Loucy (cell line): ENCODE results near the gene NCOA6.

ENCODE experiments used
- H2AFZ ChIP-seq: fragments of 200-600 bp; sonication (generic); 2 replicates; pipeline ENCODE4 v1.6.0; 2016; ENCODE audit warnings: antibody characterized with exemption, mild to moderate bottlenecking, low read length, moderate library complexity
- H3F3A ChIP-seq: fragments of 200-600 bp; 2 replicates; pipeline ENCODE4 v1.6.0; 2016; ENCODE audit warnings: antibody characterized with exemption, low read depth, mild to moderate bottlenecking
- H3K27me3 ChIP-seq: fragments of 200-600 bp; sonication (generic); 2 replicates; pipeline ENCODE4 v1.6.1; 2014; ENCODE audit warnings: low read length, mild to moderate bottlenecking; ENCODE audit not compliant: insufficient read depth, poor library complexity, severe bottlenecking
- H3K36me3 ChIP-seq: fragments of 200-600 bp; sonication (generic); 2 replicates; pipeline ENCODE4 v1.6.1; 2016; ENCODE audit warnings: low read length; ENCODE audit not compliant: insufficient read depth
- H3K4me1 ChIP-seq: fragments of 200-600 bp; sonication (generic); 2 replicates; pipeline ENCODE4 v1.5.1; 2014; ENCODE audit warnings: low read length, mild to moderate bottlenecking; ENCODE audit not compliant: insufficient read depth, poor library complexity, severe bottlenecking
- H3K4me2 ChIP-seq: fragments of 200-600 bp; sonication (generic); 2 replicates; pipeline ENCODE4 v1.6.0; 2014; ENCODE audit warnings: antibody characterized with exemption, low read length, low read depth, mild to moderate bottlenecking; ENCODE audit not compliant: poor library complexity, severe bottlenecking
- H3K4me3 ChIP-seq: fragments of 200-600 bp; sonication (generic); 2 replicates; pipeline ENCODE4 v1.5.1; 2014; ENCODE audit warnings: low read length, mild to moderate bottlenecking, mixed read lengths; ENCODE audit not compliant: poor library complexity, severe bottlenecking
- H3K79me2 ChIP-seq: fragments of 200-600 bp; sonication (generic); 2 replicates; pipeline ENCODE4 v1.6.1; 2014; ENCODE audit warnings: low read length; ENCODE audit not compliant: insufficient read depth
- H3K9ac ChIP-seq: fragments of 200-600 bp; sonication (generic); 2 replicates; pipeline ENCODE4 v1.6.0; 2014; ENCODE audit warnings: mild to moderate bottlenecking, low read depth, low read length, moderate library complexity; ENCODE audit not compliant: poor library complexity, severe bottlenecking
- H3K9me2 ChIP-seq: fragments of 200-600 bp; sonication (generic); replicated peaks from 2 replicates; pipeline ENCODE4 v1.6.1; 2016; ENCODE audit warnings: low read depth, low read length, mixed read lengths
- H3K9me3 ChIP-seq: fragments of 200-600 bp; sonication (generic); 2 replicates; pipeline ENCODE4 v1.6.1; 2014; ENCODE audit warnings: mild to moderate bottlenecking, antibody characterized with exemption, low read length, low read depth; ENCODE audit not compliant: insufficient read depth
- H4K20me1 ChIP-seq: fragments of 200-600 bp; sonication (generic); 2 replicates; pipeline ENCODE4 v1.6.0; 2014; ENCODE audit warnings: antibody characterized with exemption, low read length, mild to moderate bottlenecking; ENCODE audit not compliant: insufficient read depth, poor library complexity, severe bottlenecking
- EZH2phosphoT487 ChIP-seq: fragments of 200-600 bp; IDR thresholded peaks from 2 replicates; pipeline ENCODE4 v1.6.1; 2018; ENCODE audit warnings: antibody characterized with exemption, mild to moderate bottlenecking, moderate library complexity, borderline replicate concordance
- TF ChIP-seq, protein P1 (sequence below): fragments of 200-600 bp; sonication (generic); conservative IDR thresholded peaks from 2 replicates; pipeline ENCODE4 v1.5.1; 2014; ENCODE audit warnings: mild to moderate bottlenecking, antibody characterized with exemption, low read length

NCOA6 gene

DNA sequence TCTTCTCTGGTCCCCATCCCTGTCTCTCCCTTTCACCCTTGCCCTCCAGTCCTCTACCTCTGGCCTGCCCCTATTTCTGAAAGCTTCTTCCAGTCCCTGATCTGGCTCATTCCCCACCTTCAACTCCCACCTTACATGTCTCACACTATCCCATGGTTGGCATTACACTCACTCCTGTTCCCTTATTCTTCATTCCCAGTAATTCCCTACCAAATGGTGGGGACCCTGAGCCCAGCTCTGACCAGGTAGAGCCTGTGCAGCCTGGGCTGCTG, 114.9 kb downstream of the NCOA6 start:
- no peak for TF ChIP-seq EZH2phosphoT487
- TF ChIP-seq, protein P1, sequence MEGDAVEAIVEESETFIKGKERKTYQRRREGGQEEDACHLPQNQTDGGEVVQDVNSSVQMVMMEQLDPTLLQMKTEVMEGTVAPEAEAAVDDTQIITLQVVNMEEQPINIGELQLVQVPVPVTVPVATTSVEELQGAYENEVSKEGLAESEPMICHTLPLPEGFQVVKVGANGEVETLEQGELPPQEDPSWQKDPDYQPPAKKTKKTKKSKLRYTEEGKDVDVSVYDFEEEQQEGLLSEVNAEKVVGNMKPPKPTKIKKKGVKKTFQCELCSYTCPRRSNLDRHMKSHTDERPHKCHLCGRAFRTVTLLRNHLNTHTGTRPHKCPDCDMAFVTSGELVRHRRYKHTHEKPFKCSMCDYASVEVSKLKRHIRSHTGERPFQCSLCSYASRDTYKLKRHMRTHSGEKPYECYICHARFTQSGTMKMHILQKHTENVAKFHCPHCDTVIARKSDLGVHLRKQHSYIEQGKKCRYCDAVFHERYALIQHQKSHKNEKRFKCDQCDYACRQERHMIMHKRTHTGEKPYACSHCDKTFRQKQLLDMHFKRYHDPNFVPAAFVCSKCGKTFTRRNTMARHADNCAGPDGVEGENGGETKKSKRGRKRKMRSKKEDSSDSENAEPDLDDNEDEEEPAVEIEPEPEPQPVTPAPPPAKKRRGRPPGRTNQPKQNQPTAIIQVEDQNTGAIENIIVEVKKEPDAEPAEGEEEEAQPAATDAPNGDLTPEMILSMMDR = no peak
- peak overlapping the region; percentile 91 for H3K4me2 ChIP-seq
- peaks cover 4% of the 10 kb centered on the region; the same call in 1 of the 2 replicates for H3K36me3 ChIP-seq
- no peaks in the 10 kb centered on the region for H3K27me3 ChIP-seq
- peaks cover 27% of the 10 kb centered on the region for H3K4me1 ChIP-seq
- no peaks in the 10 kb centered on the region for H3K9me2 ChIP-seq
- no peak overlapping the region for H3K9ac ChIP-seq
- peak overlapping the region; percentile 96 for H3K4me3 ChIP-seq
- no peaks in the 10 kb centered on the region for H4K20me1 ChIP-seq
- no peaks in the 10 kb centered on the region for H3K9me3 ChIP-seq
- H3F3A ChIP-seq = no peaks in the 10 kb centered on the region
- H2AFZ ChIP-seq = no peak overlapping the region
- H3K79me2 ChIP-seq = no peaks in the 10 kb centered on the region

DNA sequence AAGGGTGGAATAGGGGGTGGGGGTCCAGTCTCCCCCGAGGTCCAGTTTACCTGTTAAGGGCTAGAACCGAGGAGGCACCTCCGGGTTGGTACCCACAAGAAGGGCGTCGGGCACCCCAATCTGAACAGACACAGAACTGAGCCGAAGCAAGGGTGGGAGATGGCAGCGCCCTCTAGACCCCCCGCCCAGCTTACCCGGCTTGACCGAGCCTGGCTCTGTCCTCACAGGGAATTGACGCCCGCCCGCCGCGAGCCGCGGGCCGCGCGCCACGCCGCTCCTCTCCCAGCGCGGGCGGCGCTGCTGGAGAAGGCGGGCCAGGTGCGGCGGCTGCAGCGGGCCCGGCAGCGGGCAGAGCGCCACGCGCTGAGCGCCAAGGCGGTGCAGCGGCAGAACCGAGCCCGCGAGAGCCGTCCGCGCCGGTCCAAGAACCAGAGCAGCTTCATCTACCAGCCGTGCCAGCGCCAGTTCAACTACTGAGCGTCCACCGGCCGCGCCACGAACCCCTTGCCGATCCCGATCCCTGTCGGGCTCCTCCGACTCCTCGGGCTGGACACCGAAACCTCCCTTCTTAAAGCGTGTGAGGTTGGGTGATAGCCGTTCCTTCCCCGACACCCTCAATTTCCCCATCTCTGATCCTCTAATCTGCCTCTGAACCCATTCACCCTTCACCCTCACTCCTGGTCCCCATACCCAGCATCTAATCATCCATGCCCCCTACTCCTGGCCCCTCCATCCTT, 115.5 kb downstream of the NCOA6 start:
- Histone ChIP-seq H3K27me3 (no peaks in the 10 kb centered on the region), H3K9me3 (no peaks in the 10 kb centered on the region), H4K20me1 (no peaks in the 10 kb centered on the region), H3K36me3 (peaks cover 4% of the 10 kb centered on the region; the same call in 1 of the 2 replicates), H3K9ac (peak overlapping the region; percentile 81), H3K4me1 (peaks cover 31% of the 10 kb centered on the region), H3K4me2 (peak overlapping the region; percentile 91), H3F3A (no peaks in the 10 kb centered on the region), H3K4me3 (peak overlapping the region; percentile 96), H3K9me2 (no peaks in the 10 kb centered on the region), H2AFZ (peak overlapping the region; percentile 100), H3K79me2 (no peaks in the 10 kb centered on the region)
- TF ChIP-seq, protein P1 = peak; percentile 25
- TF ChIP-seq EZH2phosphoT487 = no peak

DNA sequence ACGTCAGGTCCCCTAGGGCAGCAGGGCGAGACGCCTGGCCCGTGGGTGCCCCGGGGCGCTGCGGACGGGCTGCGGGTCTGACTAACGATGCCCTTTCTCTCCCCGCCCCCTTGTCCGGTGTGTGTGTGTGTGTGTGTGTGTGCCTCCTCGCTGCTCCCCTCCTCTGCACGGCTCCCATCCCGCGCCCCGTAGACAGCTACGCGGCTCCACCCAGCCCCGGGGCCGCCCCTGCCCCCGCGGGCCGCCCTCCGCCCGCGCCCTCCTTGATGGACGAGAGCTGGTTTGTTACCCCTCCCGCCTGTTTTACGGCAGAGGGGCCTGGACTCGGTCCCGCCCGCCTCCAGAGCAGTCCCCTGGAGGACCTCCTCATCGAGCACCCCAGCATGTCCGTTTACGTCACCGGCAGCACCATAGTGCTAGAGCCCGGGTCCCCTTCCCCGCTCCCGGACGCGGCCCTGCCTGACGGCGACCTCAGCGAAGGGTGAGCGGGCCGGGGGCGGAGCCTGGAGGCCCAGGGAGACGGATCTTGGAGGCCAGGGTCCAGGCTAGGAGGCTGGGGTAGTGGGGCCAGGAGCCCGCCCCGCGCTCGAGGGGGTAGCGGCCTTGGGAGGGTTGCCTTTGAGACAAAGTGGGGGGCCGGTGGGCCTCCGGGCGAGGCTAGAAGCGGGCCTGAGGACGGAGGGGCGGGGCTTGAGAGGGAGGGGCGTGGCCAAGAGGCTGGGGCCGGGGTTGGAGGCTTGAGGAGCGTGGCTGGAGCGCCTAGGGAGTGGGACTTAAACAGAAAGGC, 116.2 kb downstream of the NCOA6 start:
- Histone ChIP-seq H3K9ac (peak overlapping the region; percentile 81), H3K27me3 (no peaks in the 10 kb centered on the region), H2AFZ (peak overlapping the region; percentile 100), H3K36me3 (peaks cover 2% of the 10 kb centered on the region; the same call in 1 of the 2 replicates), H3K9me3 (no peaks in the 10 kb centered on the region), H3K4me2 (peak overlapping the region; percentile 91), H3K4me3 (peak overlapping the region; percentile 96), H3K4me1 (peaks cover 39% of the 10 kb centered on the region), H3K9me2 (no peaks in the 10 kb centered on the region), H3K79me2 (no peaks in the 10 kb centered on the region), H3F3A (no peaks in the 10 kb centered on the region), H4K20me1 (no peaks in the 10 kb centered on the region)
- TF ChIP-seq EZH2phosphoT487 = no peak
- TF ChIP-seq, protein P1 = no peak
